HepG2 (cell line): ENCODE measurements around the gene BBOX1. TPM values are rescaled to one million over a fixed set of nuclear protein-coding genes. Genes with fewer than 3 reads are reported as not detected.

Experiments
- ATAC-seq: fragments of 200-7000 bp; cut with Tn5 transposase; 3 replicates; pipeline ENCODE4 v1.9.1; 2020; ENCODE audit warnings: mild to moderate bottlenecking, moderate library complexity
- BruUV-seq: library from RNA; stranded (reverse); fragments of 400-500 nt; replicated peaks from 2 replicates; lab custom pipeline; 2021; lab: Mats Ljungman, UMichigan
- CTCF ChIA-PET: fragments of 300-600 bp; formaldehyde crosslinking; extraction: SDS; loops from one replicate; lab custom pipeline; 2021; ENCODE audit warnings: low total read pairs, inconsistent platforms, low intra/inter-chr PET ratio; lab: Yijun Ruan, JAX
- POLR2A ChIA-PET: fragments of 350-600 bp; sonication (Branson Sonifier 250); formaldehyde crosslinking; loops from one replicate; lab custom pipeline; 2020; ENCODE audit warnings: antibody characterized with exemption, inconsistent platforms; lab: Yijun Ruan, JAX
- DNase-seq: peaks from one replicate; pipeline ENCODE4 v3.0.0-alpha.2; 2015; ENCODE audit warnings: low spot score
- FAIRE-seq: peaks from 3 replicates; lab custom pipeline; 2011; peaks lifted over from hg19 to GRCh38; lab: Jason Lieb, UNC
- H2AFZ ChIP-seq: one replicate; pipeline ENCODE4 v1.6.1; 2011; ENCODE audit warnings: low read length, inconsistent platforms
- H3K27ac ChIP-seq: fragments of 300-600 bp; 3 replicates; pipeline ENCODE4 v1.8.0; 2011; ENCODE audit warnings: mixed run types, mild to moderate bottlenecking, mixed read lengths, low read length, inconsistent platforms; ENCODE audit not compliant: insufficient read depth; ENCODE audit errors: extremely low read length
- H3K27me3 ChIP-seq, 2 experiments: fragments of 200-600 bp in 1 of 2; 2 replicates in 1 of 2; 3 replicates in 1 of 2; pipeline versions ENCODE4 v1.6.0 to v1.8.0; 2011; ENCODE audit warnings: low read length in 2 of 2, mild to moderate bottlenecking in 2 of 2, moderate library complexity in 2 of 2, inconsistent platforms in 1 of 2; ENCODE audit not compliant: insufficient read depth in 2 of 2, control insufficient read depth in 1 of 2
- H3K36me3 ChIP-seq, 2 experiments: fragments of 200-600 bp in 1 of 2; replicated peaks in 1 of 2; 2 replicates in 1 of 2; 3 replicates in 1 of 2; pipeline versions ENCODE4 v1.5.1 to v1.8.0; 2011; ENCODE audit warnings: low read length in 2 of 2, inconsistent platforms in 1 of 2; ENCODE audit not compliant: insufficient read depth in 2 of 2, control insufficient read depth in 1 of 2
- H3K4me1 ChIP-seq: 2 replicates; pipeline ENCODE4 v1.5.1; 2012; ENCODE audit warnings: low read length, inconsistent platforms; ENCODE audit not compliant: insufficient read depth
- H3K4me2 ChIP-seq: 2 replicates; pipeline ENCODE4 v1.6.0; 2011; ENCODE audit warnings: low read depth, low read length, inconsistent platforms
- H3K4me3 ChIP-seq, 3 experiments: fragments of 200-600 bp in 1 of 3; sonication (generic), shearing (Covaris generic) in 1 of 3; replicated peaks in 1 of 3; 2 replicates each; pipeline ENCODE4 v1.5.1; 2011 to 2016; ENCODE audit warnings: low read length in 3 of 3, inconsistent platforms in 2 of 3, low read depth in 2 of 3, mild to moderate bottlenecking in 2 of 3, control low read depth in 1 of 3, mixed read lengths in 1 of 3; ENCODE audit not compliant: insufficient read depth in 1 of 3
- H3K79me2 ChIP-seq: one replicate; pipeline ENCODE4 v1.6.1; 2011; ENCODE audit warnings: low read length, inconsistent platforms; ENCODE audit not compliant: insufficient read depth
- H3K9ac ChIP-seq: 2 replicates; pipeline ENCODE4 v1.6.0; 2011; ENCODE audit warnings: mild to moderate bottlenecking, low read depth, low read length, inconsistent platforms; ENCODE audit not compliant: insufficient read depth
- H3K9me3 ChIP-seq: 2 replicates; pipeline ENCODE4 v1.5.1; 2012; ENCODE audit warnings: mild to moderate bottlenecking, low read length
- H4K20me1 ChIP-seq: 2 replicates; pipeline ENCODE4 v1.6.0; 2011; ENCODE audit warnings: inconsistent platforms, mild to moderate bottlenecking, low read length, moderate library complexity; ENCODE audit not compliant: insufficient read depth
- ARNT2 ChIP-seq: sonication (generic); formaldehyde crosslinking; IDR thresholded peaks from 2 replicates; pipeline ENCODE4 v1.8.0; 2022; ENCODE audit warnings: mild to moderate bottlenecking, low read depth, missing genetic modification reagents, moderate library complexity
- MYC ChIP-seq: sonication (generic); formaldehyde crosslinking; IDR thresholded peaks from 2 replicates; pipeline ENCODE4 v1.9.0; 2021; ENCODE audit warnings: missing genetic modification reagents, borderline replicate concordance
- NAIF1 ChIP-seq: sonication (generic); formaldehyde crosslinking; IDR thresholded peaks from 2 replicates; pipeline ENCODE4 v1.5.0; 2020; ENCODE audit warnings: mild to moderate bottlenecking, missing genetic modification reagents, borderline replicate concordance
- SNAPC2 ChIP-seq: sonication (generic); formaldehyde crosslinking; IDR thresholded peaks from 2 replicates; pipeline ENCODE4 v1.8.1; 2022; ENCODE audit warnings: mild to moderate bottlenecking, missing genetic modification reagents
- SRSF9 ChIP-seq: fragments of 200-400 bp; formaldehyde crosslinking; IDR thresholded peaks from 2 replicates; pipeline ENCODE4 v1.6.1; 2018; ENCODE audit warnings: borderline replicate concordance, mild to moderate bottlenecking, low read depth, low read length; ENCODE audit not compliant: insufficient read depth, poor library complexity, severe bottlenecking
- ZKSCAN8 ChIP-seq: IDR thresholded peaks from 2 replicates; pipeline ENCODE4 v1.6.1; 2016; ENCODE audit warnings: borderline replicate concordance, missing genetic modification reagents, missing compliant biosample characterization
- ZNF317 ChIP-seq: sonication (generic); formaldehyde crosslinking; IDR thresholded peaks from 2 replicates; pipeline ENCODE4 v1.5.0; 2020; ENCODE audit warnings: mild to moderate bottlenecking, missing genetic modification reagents
- ZNF768 ChIP-seq: sonication (generic); formaldehyde crosslinking; IDR thresholded peaks from 2 replicates; pipeline ENCODE4 v1.4.0; 2020; ENCODE audit warnings: missing genetic modification reagents
- ZNF788 ChIP-seq: sonication (generic); formaldehyde crosslinking; IDR thresholded peaks from 2 replicates; pipeline ENCODE4 v1.5.0; 2020; ENCODE audit warnings: mild to moderate bottlenecking, missing genetic modification reagents, borderline replicate concordance
- WGBS: methylation state at CpG from one replicate; pipeline ENCODE4 v1.1.6; 2017; ENCODE audit warnings: low lambda C conversion rate; 5-methylcytosine and 5-hydroxymethylcytosine counted together
- in situ Hi-C: cut with HindIII; loops from 2 replicates; pipeline ENCODE4 v1.10.0; 2017; ENCODE audit warnings: low pct_unique_long_range_greater_than_20kb; ENCODE audit not compliant: extremely low pct_ligation_motif_present
- intact Hi-C: fragments of 100-400 bp; cut with micrococcal nuclease; formaldehyde crosslinking; loops from one replicate; pipeline ENCODE4 v1.10.0; 2022; ENCODE audit not compliant: unreplicated experiment
- polyA plus RNA-seq, 8 experiments: library from polyadenylated mRNA; depleted of rRNA in 3 of 8; stranded (reverse) in 7 of 8; unstranded in 1 of 8; fragments of >200 nt; fragmentation: Illumina TruSeq in 4 of 8; extraction: Trizol in 4 of 8; gene quantifications; 2 replicates each; pipeline versions ENCODE4 v1.2.1 to v1.2.3, GENCODE V29; 2011 to 2016; ENCODE audit warnings: low read depth in 4 of 8, missing spikeins in 1 of 8, mixed read lengths in 1 of 8; ENCODE audit not compliant: insufficient read depth in 1 of 8
- total RNA-seq, 5 experiments: library from RNA; depleted of rRNA; stranded (reverse); fragments of >200 nt; fragmentation: Illumina TruSeq; extraction: Trizol; gene quantifications; 2 replicates each; pipeline ENCODE4 v1.2.3, GENCODE V29; 2016; ENCODE audit warnings: low read depth in 1 of 5
- TF ChIP-seq, protein P1 (sequence below): sonication (generic); formaldehyde crosslinking; IDR thresholded peaks from 2 replicates; pipeline ENCODE4 v1.4.0; 2020; ENCODE audit warnings: missing genetic modification reagents
- TF ChIP-seq, protein P2 (sequence below), 2 experiments: sonication (generic) in 1 of 2; formaldehyde crosslinking in 1 of 2; IDR thresholded peaks; 2 replicates each; pipeline versions ENCODE4 v1.4.0 to v1.6.1; 2018 to 2020; ENCODE audit warnings: missing genetic modification reagents in 2 of 2, borderline replicate concordance in 1 of 2, low read depth in 1 of 2, mild to moderate bottlenecking in 1 of 2, missing biosample characterization in 1 of 2

Gene BBOX1
- total and polyA plus RNA-seq, 2 of the 13 experiments (the other 11 are each of a cell fraction or from before 2014, with no cell fraction given) = not detected

DNA sequence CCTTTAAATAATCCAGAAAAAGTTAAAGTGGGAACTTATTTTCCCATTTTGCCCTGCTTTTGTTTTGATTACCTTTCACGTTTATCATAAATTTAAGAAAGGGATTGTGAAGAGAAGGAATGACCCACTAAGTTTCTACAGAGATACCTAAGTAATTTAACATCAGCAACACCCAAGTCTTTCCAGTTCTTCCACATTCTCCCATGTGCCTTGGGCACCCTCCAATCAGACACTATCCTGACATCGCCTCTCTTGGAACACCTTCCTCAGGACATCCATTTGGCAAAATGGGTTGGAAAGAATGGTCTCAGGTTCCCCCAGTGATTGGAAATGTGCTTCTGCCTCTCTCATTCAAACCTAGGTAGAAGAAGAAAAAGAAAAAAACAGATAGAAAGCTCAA lies 6.3 kb downstream of the BBOX1 start:
- ChIA-PET POLR2A (no interaction called here), CTCF (no interaction called here)
- in situ Hi-C loops = no loop called here
- TF ChIP-seq ZNF768 (CRISPR knock-in tag) (no peak), ZNF788 (no peak), ARNT2 (CRISPR knock-in tag) (no peak), SNAPC2 (CRISPR knock-in tag) (no peak), NAIF1 (CRISPR knock-in tag) (no peak), ZKSCAN8 (CRISPR knock-in tag) (no peak), ZNF317 (CRISPR knock-in tag) (no peak), MYC (no peak), SRSF9 (no peak)
- TF ChIP-seq, protein P1, sequence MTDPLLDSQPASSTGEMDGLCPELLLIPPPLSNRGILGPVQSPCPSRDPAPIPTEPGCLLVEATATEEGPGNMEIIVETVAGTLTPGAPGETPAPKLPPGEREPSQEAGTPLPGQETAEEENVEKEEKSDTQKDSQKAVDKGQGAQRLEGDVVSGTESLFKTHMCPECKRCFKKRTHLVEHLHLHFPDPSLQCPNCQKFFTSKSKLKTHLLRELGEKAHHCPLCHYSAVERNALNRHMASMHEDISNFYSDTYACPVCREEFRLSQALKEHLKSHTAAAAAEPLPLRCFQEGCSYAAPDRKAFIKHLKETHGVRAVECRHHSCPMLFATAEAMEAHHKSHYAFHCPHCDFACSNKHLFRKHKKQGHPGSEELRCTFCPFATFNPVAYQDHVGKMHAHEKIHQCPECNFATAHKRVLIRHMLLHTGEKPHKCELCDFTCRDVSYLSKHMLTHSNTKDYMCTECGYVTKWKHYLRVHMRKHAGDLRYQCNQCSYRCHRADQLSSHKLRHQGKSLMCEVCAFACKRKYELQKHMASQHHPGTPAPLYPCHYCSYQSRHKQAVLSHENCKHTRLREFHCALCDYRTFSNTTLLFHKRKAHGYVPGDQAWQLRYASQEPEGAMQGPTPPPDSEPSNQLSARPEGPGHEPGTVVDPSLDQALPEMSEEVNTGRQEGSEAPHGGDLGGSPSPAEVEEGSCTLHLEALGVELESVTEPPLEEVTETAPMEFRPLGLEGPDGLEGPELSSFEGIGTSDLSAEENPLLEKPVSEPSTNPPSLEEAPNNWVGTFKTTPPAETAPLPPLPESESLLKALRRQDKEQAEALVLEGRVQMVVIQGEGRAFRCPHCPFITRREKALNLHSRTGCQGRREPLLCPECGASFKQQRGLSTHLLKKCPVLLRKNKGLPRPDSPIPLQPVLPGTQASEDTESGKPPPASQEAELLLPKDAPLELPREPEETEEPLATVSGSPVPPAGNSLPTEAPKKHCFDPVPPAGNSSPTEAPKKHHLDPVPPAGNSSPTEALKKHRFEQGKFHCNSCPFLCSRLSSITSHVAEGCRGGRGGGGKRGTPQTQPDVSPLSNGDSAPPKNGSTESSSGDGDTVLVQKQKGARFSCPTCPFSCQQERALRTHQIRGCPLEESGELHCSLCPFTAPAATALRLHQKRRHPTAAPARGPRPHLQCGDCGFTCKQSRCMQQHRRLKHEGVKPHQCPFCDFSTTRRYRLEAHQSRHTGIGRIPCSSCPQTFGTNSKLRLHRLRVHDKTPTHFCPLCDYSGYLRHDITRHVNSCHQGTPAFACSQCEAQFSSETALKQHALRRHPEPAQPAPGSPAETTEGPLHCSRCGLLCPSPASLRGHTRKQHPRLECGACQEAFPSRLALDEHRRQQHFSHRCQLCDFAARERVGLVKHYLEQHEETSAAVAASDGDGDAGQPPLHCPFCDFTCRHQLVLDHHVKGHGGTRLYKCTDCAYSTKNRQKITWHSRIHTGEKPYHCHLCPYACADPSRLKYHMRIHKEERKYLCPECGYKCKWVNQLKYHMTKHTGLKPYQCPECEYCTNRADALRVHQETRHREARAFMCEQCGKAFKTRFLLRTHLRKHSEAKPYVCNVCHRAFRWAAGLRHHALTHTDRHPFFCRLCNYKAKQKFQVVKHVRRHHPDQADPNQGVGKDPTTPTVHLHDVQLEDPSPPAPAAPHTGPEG (CRISPR knock-in tag) = no peak
- TF ChIP-seq, protein P2, sequence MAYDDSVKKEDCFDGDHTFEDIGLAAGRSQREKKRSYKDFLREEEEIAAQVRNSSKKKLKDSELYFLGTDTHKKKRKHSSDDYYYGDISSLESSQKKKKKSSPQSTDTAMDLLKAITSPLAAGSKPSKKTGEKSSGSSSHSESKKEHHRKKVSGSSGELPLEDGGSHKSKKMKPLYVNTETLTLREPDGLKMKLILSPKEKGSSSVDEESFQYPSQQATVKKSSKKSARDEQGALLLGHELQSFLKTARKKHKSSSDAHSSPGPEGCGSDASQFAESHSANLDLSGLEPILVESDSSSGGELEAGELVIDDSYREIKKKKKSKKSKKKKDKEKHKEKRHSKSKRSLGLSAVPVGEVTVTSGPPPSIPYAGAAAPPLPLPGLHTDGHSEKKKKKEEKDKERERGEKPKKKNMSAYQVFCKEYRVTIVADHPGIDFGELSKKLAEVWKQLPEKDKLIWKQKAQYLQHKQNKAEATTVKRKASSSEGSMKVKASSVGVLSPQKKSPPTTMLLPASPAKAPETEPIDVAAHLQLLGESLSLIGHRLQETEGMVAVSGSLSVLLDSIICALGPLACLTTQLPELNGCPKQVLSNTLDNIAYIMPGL (CRISPR knock-in tag; IDR thresholded peaks at IDR 0.05; ENCODE audit: borderline replicate concordance in 1 of 2, low read depth in 1 of 2) = no peak
- Histone ChIP-seq H3K9ac (no peak overlapping the region), H2AFZ (no peak overlapping the region), H4K20me1 (no peaks in the 10 kb centered on the region), H3K4me1 (no peaks in the 10 kb centered on the region), H3K27ac (no peak overlapping the region), H3K36me3 (no peaks in the 10 kb centered on the region), H3K9me3 (no peaks in the 10 kb centered on the region), H3K79me2 (no peaks in the 10 kb centered on the region), H3K4me3 (no peak overlapping the region), H3K27me3 (no peaks in the 10 kb centered on the region; a peak in 1 of 5 replicates), H3K4me2 (no peak overlapping the region)
- WGBS = 49% methylated on average over 2 of the region's 2 CpGs
- FAIRE-seq = no peak
- no TSS peak for BruUV-seq
- no peak for DNase-seq
- intact Hi-C loops = loop anchor here (10.0 kb wide), 1 partner anchor 108 kb away; no protein-coding TSS in a partner anchor
- ATAC-seq = no peak
